HCT116 (cell line): ENCODE measurements around the gene XYLT1.

Experiments
- CTCF ChIP-seq, 3 experiments: fragments of 200-600 bp in 1 of 3; sonication (generic) in 1 of 3; IDR thresholded peaks in 2 of 3; conservative IDR thresholded peaks in 1 of 3; 2 replicates each; pipeline ENCODE4 v1.5.1; 2012 to 2017; ENCODE audit warnings: low read depth in 2 of 3, low read length in 2 of 3, antibody characterized with exemption in 1 of 3, borderline replicate concordance in 1 of 3, control low read depth in 1 of 3, mild to moderate bottlenecking in 1 of 3, mixed read lengths in 1 of 3, mixed run types in 1 of 3, moderate library complexity in 1 of 3; ENCODE audit not compliant: insufficient read depth in 1 of 3
- FOSL1 ChIP-seq: IDR thresholded peaks from 2 replicates; pipeline ENCODE4 v1.6.1; 2012; ENCODE audit warnings: low read depth
- POLR2A ChIP-seq: IDR thresholded peaks from 2 replicates; pipeline ENCODE4 v1.7.0; 2011; ENCODE audit warnings: borderline replicate concordance; ENCODE audit not compliant: insufficient read depth, insufficient read length; ENCODE audit errors: extremely low read depth
- POLR2AphosphoS5 ChIP-seq: IDR thresholded peaks from 2 replicates; pipeline ENCODE4 v1.6.1; 2011; ENCODE audit warnings: mild to moderate bottlenecking, low read depth, low read length, moderate library complexity
- RAD21 ChIP-seq: IDR thresholded peaks from 2 replicates; pipeline ENCODE4 v1.6.1; 2012; ENCODE audit warnings: low read depth, mild to moderate bottlenecking

DNA sequence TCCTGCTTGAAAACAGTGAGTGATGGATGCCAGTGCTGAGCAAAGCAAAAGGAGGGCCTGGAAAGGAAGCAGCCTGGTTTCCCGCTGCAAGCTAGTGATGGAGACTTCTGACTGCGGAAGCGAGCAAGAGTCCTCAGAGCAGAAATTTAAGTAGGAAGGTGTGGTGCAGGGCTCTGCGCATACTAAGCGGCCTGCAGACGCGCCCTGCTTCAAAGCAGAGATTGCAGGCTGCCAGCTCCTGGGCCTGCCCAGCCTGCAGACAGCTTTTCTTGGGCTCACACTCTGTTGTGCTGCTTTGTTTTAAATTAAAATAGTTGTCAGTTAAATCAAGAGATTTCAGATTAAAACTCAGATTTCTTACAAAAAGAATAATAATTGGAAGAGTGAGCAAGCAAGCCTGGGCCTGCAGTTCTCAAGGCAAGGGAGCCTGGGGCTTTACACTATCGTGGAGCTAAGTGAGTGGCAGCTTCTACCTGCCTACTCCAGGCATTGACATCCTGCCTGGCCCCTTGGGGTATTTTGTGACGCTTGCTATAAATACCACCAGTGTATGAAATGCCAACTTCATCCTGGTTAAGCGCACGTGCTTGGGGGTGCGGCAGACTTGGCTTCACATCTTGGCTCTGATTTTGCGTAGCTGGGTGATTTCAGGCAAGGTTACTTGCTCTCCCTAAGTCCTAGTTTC, 237.3 kb downstream of the XYLT1 start:
- TF ChIP-seq POLR2A (no peak), CTCF (IDR thresholded peaks at IDR 0.05 in 2 of 3, conservative IDR thresholded peaks at IDR 0.05 in 1 of 3; ENCODE audit: borderline replicate concordance in 1 of 3, insufficient read depth in 1 of 3, low read depth in 2 of 3, low read length in 2 of 3) (no peak), POLR2AphosphoS5 (no peak), FOSL1 (no peak), RAD21 (no peak)
